Hepatocyte (in vitro differentiated cells): ENCODE data around the gene FAR2. TPM values are rescaled to one million over a fixed set of nuclear protein-coding genes. Genes with fewer than 3 reads are reported as not detected.
"Not testable (repeated sequence)": the region's sequence is repeated elsewhere in the genome, so short reads cannot be mapped to it uniquely, and the experiment has no call there.

Source experiments
- DNase-seq: peaks from one replicate; pipeline ENCODE4 v3.0.0-alpha.2; 2016; ENCODE audit warnings: low spot score
- H2AFZ ChIP-seq: fragments of 200-600 bp; sonication (generic); 2 replicates; pipeline ENCODE4 v1.6.0; 2016; ENCODE audit warnings: antibody characterized with exemption, mild to moderate bottlenecking
- H3K27ac ChIP-seq: fragments of 200-600 bp; sonication (generic); 2 replicates; pipeline ENCODE4 v1.5.1; 2016; ENCODE audit warnings: mild to moderate bottlenecking
- H3K27me3 ChIP-seq: fragments of 200-600 bp; sonication (generic); 2 replicates; pipeline ENCODE4 v1.6.1; 2016
- H3K36me3 ChIP-seq: fragments of 200-600 bp; sonication (generic); replicated peaks from 2 replicates; pipeline ENCODE4 v1.5.1; 2016; ENCODE audit warnings: low read depth; ENCODE audit not compliant: insufficient read depth
- H3K4me1 ChIP-seq: fragments of 200-600 bp; sonication (generic); 2 replicates; pipeline ENCODE4 v1.5.1; 2016; ENCODE audit warnings: mild to moderate bottlenecking, moderate library complexity; ENCODE audit not compliant: insufficient read depth
- H3K4me2 ChIP-seq: fragments of 200-600 bp; sonication (generic); 2 replicates; pipeline ENCODE4 v1.6.0; 2016
- H3K4me3 ChIP-seq: fragments of 200-600 bp; sonication (generic); 2 replicates; pipeline ENCODE4 v1.5.1; 2016; ENCODE audit warnings: mild to moderate bottlenecking
- H3K79me2 ChIP-seq: fragments of 200-600 bp; sonication (generic); 2 replicates; pipeline ENCODE4 v1.6.0; 2017; ENCODE audit warnings: mild to moderate bottlenecking
- H3K9me2 ChIP-seq: fragments of 200-600 bp; sonication (generic); replicated peaks from 2 replicates; pipeline ENCODE4 v1.6.0; 2017; ENCODE audit warnings: mild to moderate bottlenecking; ENCODE audit not compliant: insufficient read depth
- H3K9me3 ChIP-seq: fragments of 200-600 bp; sonication (generic); 2 replicates; pipeline ENCODE4 v1.5.1; 2016; ENCODE audit warnings: low read depth, mild to moderate bottlenecking
- H4K20me1 ChIP-seq: fragments of 200-600 bp; sonication (generic); 2 replicates; pipeline ENCODE4 v1.6.0; 2016; ENCODE audit warnings: mild to moderate bottlenecking; ENCODE audit not compliant: insufficient read depth, poor library complexity, severe bottlenecking
- EZH2 ChIP-seq: fragments of 200-600 bp; sonication (generic); IDR thresholded peaks from 2 replicates; pipeline ENCODE4 v1.6.1; 2016; ENCODE audit warnings: antibody characterized with exemption, mild to moderate bottlenecking, borderline replicate concordance
- EZH2phosphoT487 ChIP-seq: fragments of 200-600 bp; sonication (generic); IDR thresholded peaks from one replicate; pipeline ENCODE4 v1.6.1; 2018; ENCODE audit warnings: antibody characterized with exemption, mild to moderate bottlenecking, low read depth, moderate library complexity; ENCODE audit not compliant: unreplicated experiment, severe bottlenecking
- WGBS: methylation state at CpG from one replicate; pipeline ENCODE4 v1.1.6; 2016; ENCODE audit warnings: low lambda C conversion rate; ENCODE audit errors: missing lambda C conversion rate; 5-methylcytosine and 5-hydroxymethylcytosine counted together
- polyA plus RNA-seq: library from polyadenylated mRNA; unstranded; fragments of >200 nt; fragmentation: Nextera tagmentation; extraction: Ambion mirVana; gene quantifications from 2 replicates; pipeline ENCODE4 v1.2.1, GENCODE V29; 2016
- total RNA-seq: library from RNA; depleted of rRNA; stranded (reverse); fragments of >200 nt; gene quantifications from 2 replicates; pipeline ENCODE4 v1.2.3, GENCODE V29; 2014
- TF ChIP-seq, protein P1 (sequence below): fragments of 200-600 bp; sonication (generic); IDR thresholded peaks from 2 replicates; pipeline ENCODE4 v1.5.1; 2016; ENCODE audit warnings: antibody characterized with exemption, mild to moderate bottlenecking; ENCODE audit not compliant: poor library complexity

FAR2 gene
- total and polyA plus RNA-seq, 2 experiments from 2014 or later: 2.4 to 5.2 TPM

DNA sequence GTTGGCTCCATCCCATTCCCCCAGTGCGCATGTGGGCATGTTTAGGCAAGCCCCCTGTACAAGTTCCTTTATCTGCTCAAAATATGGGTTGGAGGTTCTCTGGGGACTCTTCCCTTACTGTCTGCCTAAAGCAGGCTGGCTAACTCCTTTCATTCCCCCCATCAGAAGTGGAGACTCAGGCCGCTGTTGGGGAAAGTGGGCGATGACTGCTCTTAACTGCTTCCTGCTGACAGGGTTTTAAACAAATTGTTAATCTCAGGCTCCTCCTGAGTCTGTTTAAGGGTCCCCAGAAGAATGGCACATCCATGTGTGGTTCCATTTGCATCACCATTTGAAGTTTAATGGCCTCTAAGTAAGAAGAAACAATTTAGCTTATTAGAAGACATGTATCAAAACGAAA, 15.4 kb upstream of the FAR2 start:
- H3K27ac ChIP-seq: no peak overlapping the region
- no peaks in the 10 kb centered on the region for H3K27me3 ChIP-seq
- H4K20me1 ChIP-seq: no peaks in the 10 kb centered on the region
- TF ChIP-seq EZH2 (no peak), EZH2phosphoT487 (no peak)
- TF ChIP-seq, protein P1, sequence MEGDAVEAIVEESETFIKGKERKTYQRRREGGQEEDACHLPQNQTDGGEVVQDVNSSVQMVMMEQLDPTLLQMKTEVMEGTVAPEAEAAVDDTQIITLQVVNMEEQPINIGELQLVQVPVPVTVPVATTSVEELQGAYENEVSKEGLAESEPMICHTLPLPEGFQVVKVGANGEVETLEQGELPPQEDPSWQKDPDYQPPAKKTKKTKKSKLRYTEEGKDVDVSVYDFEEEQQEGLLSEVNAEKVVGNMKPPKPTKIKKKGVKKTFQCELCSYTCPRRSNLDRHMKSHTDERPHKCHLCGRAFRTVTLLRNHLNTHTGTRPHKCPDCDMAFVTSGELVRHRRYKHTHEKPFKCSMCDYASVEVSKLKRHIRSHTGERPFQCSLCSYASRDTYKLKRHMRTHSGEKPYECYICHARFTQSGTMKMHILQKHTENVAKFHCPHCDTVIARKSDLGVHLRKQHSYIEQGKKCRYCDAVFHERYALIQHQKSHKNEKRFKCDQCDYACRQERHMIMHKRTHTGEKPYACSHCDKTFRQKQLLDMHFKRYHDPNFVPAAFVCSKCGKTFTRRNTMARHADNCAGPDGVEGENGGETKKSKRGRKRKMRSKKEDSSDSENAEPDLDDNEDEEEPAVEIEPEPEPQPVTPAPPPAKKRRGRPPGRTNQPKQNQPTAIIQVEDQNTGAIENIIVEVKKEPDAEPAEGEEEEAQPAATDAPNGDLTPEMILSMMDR: no peak
- 75% methylated on average over 4 of the region's 4 CpGs for whole genome bisulfite sequencing
- no peaks in the 10 kb centered on the region for H3K79me2 ChIP-seq
- no peaks in the 10 kb centered on the region for H3K9me2 ChIP-seq
- no peaks in the 10 kb centered on the region for H3K36me3 ChIP-seq
- H3K4me2 ChIP-seq: no peak overlapping the region
- H3K4me1 ChIP-seq: no peaks in the 10 kb centered on the region
- H3K4me3 ChIP-seq: no peak overlapping the region
- no peaks in the 10 kb centered on the region for H3K9me3 ChIP-seq
- no peak for DNase-seq
- H2AFZ ChIP-seq: no peak overlapping the region

DNA sequence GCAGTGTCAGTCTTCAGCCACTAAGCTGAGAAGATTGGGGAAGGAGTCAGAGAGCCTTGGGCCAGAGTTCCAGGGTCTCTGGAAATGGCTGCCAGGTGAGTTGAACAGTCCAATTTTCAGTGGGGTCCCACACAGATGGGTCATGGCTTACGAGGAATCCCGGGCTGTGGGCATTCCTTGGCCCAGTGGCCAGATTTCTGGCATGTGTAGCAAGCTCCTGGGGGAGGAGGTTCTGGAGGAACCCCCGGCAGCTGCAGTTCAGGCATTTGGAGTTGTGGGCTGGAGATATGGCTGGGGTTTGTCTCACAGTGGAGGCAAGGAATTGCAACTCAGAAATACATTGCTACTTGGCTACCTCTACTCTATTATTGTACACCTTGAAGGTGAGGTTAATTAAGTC, 10.8 kb upstream of the FAR2 start:
- not testable (repeated sequence) for H3K79me2 ChIP-seq, H3K27ac ChIP-seq, H3K4me3 ChIP-seq, H3K9me3 ChIP-seq, H3K9me2 ChIP-seq, H3K27me3 ChIP-seq, H3K36me3 ChIP-seq, H3K4me2 ChIP-seq, DNase-seq, H4K20me1 ChIP-seq, H3K4me1 ChIP-seq, H2AFZ ChIP-seq
- 86% methylated on average over 3 of the region's 3 CpGs for WGBS

DNA sequence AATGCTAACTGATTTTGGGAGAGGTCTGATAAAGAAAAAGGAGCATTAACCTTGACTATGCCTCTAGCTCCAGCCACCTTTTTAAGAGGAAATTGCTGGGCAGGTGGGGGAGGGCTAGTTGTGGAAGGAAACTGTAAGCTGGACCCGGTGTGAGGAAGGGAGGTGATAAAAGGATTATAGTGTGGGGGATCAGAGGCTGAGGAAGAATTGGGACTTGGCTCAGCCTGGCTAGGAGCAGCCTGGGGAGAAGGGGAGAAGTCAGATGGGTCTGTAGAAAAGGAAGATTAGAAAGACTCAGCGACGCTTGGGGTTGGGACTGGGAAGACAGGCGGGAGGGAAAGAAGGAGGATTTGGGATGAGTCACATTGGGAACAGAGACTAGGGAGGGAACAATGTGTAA, 10.2 kb upstream of the FAR2 start:
- DNase-seq, H3K27me3 ChIP-seq, H3K4me1 ChIP-seq, H3K4me2 ChIP-seq, H3K9me2 ChIP-seq, H3K4me3 ChIP-seq, H3K79me2 ChIP-seq, H3K27ac ChIP-seq, H3K9me3 ChIP-seq, H2AFZ ChIP-seq, H4K20me1 ChIP-seq, H3K36me3 ChIP-seq: not testable (repeated sequence)
- WGBS: 69% methylated on average over 3 of the region's 4 CpGs

DNA sequence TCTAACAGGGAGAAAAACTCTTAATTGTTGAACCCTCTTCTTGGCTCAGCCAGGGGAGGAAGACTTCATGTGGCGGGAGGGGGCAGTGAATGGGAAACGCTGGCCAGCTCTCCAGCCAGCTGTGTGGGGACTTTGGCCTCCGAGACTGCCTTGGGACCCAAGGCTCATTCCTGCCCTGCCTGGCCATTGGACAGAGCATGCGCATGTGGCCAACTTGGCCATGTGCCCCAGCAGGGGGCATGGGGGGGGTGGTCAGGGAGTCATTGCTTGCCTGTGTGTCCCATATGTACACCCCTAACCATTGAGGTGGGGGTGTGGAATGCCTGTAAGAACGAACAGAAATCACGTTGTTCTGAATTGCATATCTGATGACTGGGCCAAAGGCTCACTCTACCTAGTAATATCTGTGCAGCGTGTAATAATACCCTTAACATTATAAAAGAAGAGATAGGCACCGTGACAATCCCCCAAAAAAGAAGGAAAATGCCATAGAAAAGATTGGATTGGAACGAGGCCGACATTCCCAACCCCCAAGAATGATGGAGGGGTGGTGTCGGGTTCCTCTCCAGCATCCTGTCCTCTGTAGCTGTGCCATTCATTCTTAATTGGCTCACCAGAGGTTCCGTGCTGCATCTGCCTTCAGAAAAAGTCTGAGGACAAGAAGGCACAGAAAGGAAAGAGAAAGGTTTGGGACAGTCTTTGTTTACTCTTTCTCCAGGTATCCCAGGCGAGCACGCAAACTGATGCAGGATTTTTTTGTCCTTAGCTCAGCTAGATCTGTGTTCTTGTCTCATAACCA, 3.5 kb upstream of the FAR2 start:
- H3K9me3 ChIP-seq: no peaks in the 10 kb centered on the region
- H3K4me3 ChIP-seq: no peak overlapping the region
- H3K4me1 ChIP-seq: no peaks in the 10 kb centered on the region
- H3K79me2 ChIP-seq: no peaks in the 10 kb centered on the region
- peaks cover 4% of the 10 kb centered on the region for H3K27me3 ChIP-seq
- no peak overlapping the region for H2AFZ ChIP-seq
- 81% methylated on average over 14 of the region's 14 CpGs for WGBS
- H3K9me2 ChIP-seq: no peaks in the 10 kb centered on the region
- H3K36me3 ChIP-seq: no peaks in the 10 kb centered on the region
- TF ChIP-seq, protein P1: no peak
- no peak for TF ChIP-seq EZH2
- no peak for TF ChIP-seq EZH2phosphoT487
- H4K20me1 ChIP-seq: no peaks in the 10 kb centered on the region
- DNase-seq: no peak
- H3K4me2 ChIP-seq: no peak overlapping the region
- H3K27ac ChIP-seq: no peak overlapping the region
